ENCODE results near the gene TRIM45.
A peak's percentile ranks its signal among the peaks of the same experiment; 100 is the strongest.

TRIM45 gene

DNA sequence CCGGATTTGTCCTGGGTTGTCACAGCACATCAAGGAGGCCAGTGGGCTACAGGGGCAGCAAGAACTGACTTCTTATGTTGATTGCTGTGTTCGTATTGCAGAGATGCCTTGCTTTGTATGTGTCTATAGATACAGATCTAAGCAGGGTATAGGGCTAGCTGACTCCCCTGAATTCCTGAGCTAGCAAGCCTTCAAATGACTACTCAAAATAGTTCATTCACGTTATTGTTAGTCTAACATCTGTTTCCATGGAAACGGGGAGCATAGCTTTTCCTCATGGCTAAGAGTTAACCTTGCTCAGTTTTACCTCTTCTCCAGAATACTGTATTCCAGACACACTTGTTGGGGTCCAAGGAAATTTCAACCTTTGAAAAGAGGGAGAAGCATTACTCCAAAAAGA, 24.1 kb downstream of the TRIM45 start:
- no peak for DNase-seq (ENCODE audit: extremely low spot score)
- TF ChIP-seq, protein P1, sequence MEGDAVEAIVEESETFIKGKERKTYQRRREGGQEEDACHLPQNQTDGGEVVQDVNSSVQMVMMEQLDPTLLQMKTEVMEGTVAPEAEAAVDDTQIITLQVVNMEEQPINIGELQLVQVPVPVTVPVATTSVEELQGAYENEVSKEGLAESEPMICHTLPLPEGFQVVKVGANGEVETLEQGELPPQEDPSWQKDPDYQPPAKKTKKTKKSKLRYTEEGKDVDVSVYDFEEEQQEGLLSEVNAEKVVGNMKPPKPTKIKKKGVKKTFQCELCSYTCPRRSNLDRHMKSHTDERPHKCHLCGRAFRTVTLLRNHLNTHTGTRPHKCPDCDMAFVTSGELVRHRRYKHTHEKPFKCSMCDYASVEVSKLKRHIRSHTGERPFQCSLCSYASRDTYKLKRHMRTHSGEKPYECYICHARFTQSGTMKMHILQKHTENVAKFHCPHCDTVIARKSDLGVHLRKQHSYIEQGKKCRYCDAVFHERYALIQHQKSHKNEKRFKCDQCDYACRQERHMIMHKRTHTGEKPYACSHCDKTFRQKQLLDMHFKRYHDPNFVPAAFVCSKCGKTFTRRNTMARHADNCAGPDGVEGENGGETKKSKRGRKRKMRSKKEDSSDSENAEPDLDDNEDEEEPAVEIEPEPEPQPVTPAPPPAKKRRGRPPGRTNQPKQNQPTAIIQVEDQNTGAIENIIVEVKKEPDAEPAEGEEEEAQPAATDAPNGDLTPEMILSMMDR (IDR thresholded peaks at IDR 0.05; ENCODE audit: control extremely low read depth, extremely low read depth, low read depth, missing control alignments) = no peak
- POLR2A ChIA-PET = no interaction called here
- CTCF ChIA-PET = no interaction called here

DNA sequence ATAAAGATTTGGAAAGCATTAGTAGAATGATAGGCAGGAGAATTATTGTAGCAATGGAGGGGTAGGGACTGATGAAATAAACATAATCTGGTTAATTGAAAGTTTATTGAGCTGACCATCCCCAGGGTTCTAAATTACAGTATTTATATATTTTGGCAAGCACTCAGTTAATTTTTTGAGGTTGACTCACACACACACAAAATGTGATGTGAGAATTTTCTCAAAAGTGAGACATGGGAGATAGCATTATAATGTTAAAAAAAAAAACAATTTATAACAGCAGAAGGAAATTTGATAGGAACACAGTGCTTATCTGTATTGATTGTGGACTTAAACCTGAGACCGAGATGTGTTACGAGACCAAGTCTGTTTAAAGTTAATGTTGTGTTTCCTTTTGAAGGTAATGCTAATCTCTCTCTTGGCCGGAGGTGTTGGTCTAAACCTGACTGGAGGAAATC, 24.6 kb downstream of the TRIM45 start:
- ChIA-PET POLR2A (no interaction called here), CTCF (interaction anchor here (0.8 kb wide), 1 partner anchor 30 kb away, joined by 3 read pairs; no protein-coding TSS in a partner anchor)
- no peak for DNase-seq (ENCODE audit: extremely low spot score)
- TF ChIP-seq, protein P1 (IDR thresholded peaks at IDR 0.05; ENCODE audit: control extremely low read depth, extremely low read depth, low read depth, missing control alignments) = no peak

DNA sequence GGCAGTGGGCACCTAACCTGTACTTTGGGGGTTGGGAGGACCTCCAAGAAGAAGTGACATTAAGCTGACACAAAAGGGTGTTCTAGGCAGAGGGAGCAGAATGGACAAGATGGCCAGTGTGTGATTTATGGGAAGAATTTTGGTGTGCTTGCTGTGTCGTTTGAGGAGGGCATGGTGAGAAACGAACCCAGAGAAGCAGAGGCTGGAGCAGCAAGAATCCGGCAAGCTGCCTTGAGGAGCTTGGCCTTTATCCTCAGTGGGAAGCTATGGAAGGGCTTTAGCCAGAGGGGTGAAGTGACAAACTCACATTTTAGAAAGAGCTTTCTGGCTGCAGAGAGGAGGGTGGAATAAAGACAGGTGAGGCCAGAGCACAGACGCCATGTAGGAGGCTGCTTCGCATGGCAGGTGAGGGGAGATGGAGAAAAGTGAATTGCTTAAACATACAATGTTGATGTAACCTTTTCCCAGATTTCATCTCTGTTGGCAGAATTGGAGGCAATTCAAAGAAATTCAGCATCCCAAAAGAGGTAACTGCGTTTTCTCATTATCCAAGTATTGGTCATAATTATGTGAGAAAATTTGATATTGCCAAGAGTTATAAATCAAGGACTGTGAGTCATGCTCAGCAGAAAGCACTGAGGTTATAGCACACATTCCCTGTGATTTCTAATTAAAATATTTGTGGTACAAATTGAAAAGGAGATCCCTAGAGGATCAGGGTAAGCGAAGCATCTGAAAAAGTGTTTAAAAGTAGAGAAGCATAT, 26.5 kb downstream of the TRIM45 start:
- TF ChIP-seq, protein P1 (IDR thresholded peaks at IDR 0.05; ENCODE audit: control extremely low read depth, extremely low read depth, low read depth, missing control alignments) = no peak
- POLR2A ChIA-PET = no interaction called here

DNA sequence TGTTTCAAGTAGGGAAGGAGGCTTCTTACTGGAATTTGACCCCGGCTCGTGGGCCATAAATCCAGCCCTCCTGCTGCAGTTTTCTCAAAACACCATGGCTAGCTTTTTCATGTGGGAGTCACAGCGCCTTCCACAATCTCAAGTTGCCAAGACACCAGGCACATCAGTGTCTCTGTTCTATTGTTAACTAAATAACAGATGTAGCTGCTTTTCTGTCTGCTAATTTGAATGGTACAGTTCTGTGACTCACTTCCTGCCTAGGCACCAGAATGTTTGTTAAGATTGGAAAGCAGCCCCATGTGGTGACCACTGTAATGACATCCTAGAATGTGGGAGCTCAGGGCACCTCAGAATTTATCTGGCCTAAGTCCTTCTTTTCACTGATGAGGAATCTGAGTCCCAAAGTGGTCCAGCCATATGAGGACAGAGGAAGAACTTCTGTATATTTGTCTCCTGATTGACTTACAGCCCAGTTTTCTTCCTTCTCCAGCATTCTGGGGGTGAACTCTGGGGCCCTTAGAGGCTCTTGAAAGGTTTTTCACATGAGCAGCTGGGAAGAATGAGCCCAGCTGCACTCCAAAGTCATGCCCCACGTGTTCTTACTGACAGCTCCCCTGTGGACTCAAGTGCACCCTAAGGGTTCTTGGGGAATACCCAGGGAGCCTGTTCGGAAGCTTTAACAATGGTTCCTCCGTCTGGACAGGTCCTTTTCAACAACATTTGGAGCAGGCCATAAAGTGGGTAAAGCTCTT, 27.5 kb downstream of the TRIM45 start:
- ChIA-PET POLR2A (no interaction called here), CTCF (interaction anchor here (0.6 to 3.6 kb wide), 15 partner anchors 10 to 520 kb away, joined by 3 to 17 read pairs (median 4); partner anchors contain the start of genes TRIM45 and TTF2)
- TF ChIP-seq, protein P1 (IDR thresholded peaks at IDR 0.05; ENCODE audit: control extremely low read depth, extremely low read depth, low read depth, missing control alignments) = no peak
- DNase-seq (ENCODE audit: extremely low spot score) = peak; percentile 17

More for the DNA sequence above, 26.5 kb downstream of the TRIM45 start:
- no peak for DNase-seq (ENCODE audit: extremely low spot score)
- CTCF ChIA-PET = interaction anchor here (0.8 to 3.6 kb wide), 9 partner anchors 12 to 34 kb away, joined by 3 to 17 read pairs (median 7); partner anchors contain the start of gene TRIM45

DNA sequence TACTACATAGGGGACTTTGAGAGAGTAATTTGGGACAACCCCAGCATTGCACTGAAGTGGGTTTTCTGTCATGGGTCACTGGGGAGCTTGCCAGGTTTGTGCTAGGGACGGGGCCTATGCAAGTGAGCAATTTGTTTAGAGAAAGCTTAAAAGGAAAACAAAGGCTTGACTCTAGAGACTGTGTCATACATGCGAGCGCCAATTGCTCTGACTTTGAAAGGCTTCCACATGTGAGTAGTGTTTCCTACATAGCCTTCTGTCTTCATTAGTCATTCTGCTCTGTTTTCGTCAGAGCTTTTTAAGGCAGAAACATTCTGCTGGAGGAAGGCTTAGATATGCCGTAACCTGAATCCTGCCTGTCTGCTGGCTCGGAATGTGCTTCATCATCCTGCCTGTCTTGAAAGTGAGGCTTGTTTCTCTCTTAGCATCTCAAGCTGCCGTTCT, 28.4 kb downstream of the TRIM45 start:
- TF ChIP-seq, protein P1 (IDR thresholded peaks at IDR 0.05; ENCODE audit: control extremely low read depth, extremely low read depth, low read depth, missing control alignments) = no peak
- CTCF ChIA-PET = interaction anchor here (0.9 to 3.6 kb wide), 11 partner anchors 11 to 36 kb away, joined by 3 to 17 read pairs (median 4); partner anchors contain the start of genes TRIM45 and TTF2
- no peak for DNase-seq (ENCODE audit: extremely low spot score)
- POLR2A ChIA-PET = no interaction called here

DNA sequence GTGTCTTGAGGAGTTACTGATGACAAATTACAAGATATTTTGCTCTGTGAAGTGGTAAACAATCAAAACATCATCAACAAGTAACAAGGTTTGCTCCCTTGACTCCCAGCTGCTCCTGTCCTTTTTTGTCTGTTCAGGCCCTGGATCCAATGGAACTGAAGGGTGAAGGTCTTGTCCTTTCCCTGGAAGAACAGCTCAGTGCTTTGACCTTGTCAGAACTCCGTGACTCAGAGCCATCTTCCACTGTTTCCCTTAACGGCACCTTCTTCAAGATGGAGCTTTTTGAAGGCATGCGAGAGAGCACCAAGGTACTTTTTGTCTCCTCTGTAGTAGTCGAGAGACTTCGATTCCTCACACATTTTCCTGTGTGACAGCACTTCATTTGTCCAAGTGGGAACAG, 29.0 kb downstream of the TRIM45 start:
- ChIA-PET CTCF (interaction anchor here (0.9 to 3.6 kb wide), 10 partner anchors 11 to 367 kb away, joined by 3 to 17 read pairs (median 4); partner anchors contain the start of genes TRIM45 and TTF2), POLR2A (no interaction called here)
- DNase-seq (ENCODE audit: extremely low spot score) = no peak
- TF ChIP-seq, protein P1 (IDR thresholded peaks at IDR 0.05; ENCODE audit: control extremely low read depth, extremely low read depth, low read depth, missing control alignments) = no peak

All from GM10248 (cell line).